Vagina (tissue), 2 donors: ENCODE data around the gene STX10. TPM values are rescaled to one million over a fixed set of nuclear protein-coding genes. Genes with fewer than 3 reads are reported as not detected.

Experiments
- DNase-seq, 2 donors: peaks; one replicate each; pipeline ENCODE4 v3.0.0-alpha.2; 2017; ENCODE audit errors: extremely low spot score in 2 of 2
- H3K27ac ChIP-seq: fragments of 200-600 bp; sonication (generic); one replicate; pipeline ENCODE4 v1.5.1; 2019
- H3K27me3 ChIP-seq: fragments of 200-600 bp; sonication (generic); one replicate; pipeline ENCODE4 v1.5.1; 2019
- H3K36me3 ChIP-seq, 2 donors: fragments of 200-600 bp; sonication (generic); one replicate each; pipeline ENCODE4 v1.5.1; 2017 to 2019
- H3K4me1 ChIP-seq: fragments of 200-600 bp; sonication (generic); one replicate; pipeline ENCODE4 v1.5.1; 2019
- H3K4me3 ChIP-seq, 2 donors: fragments of 200-600 bp; sonication (generic); 1 replicate in 1 of 2; 2 replicates in 1 of 2; pipeline ENCODE4 v1.5.1; 2016 to 2019
- H3K9me3 ChIP-seq: fragments of 200-600 bp; sonication (generic); one replicate; pipeline ENCODE4 v1.5.1; 2019
- POLR2A ChIP-seq, 2 donors: fragments of 450-650 bp; IDR thresholded peaks; one replicate each; pipeline ENCODE4 v1.6.1; 2017; ENCODE audit warnings: antibody characterized with exemption in 2 of 2, mild to moderate bottlenecking in 2 of 2, moderate library complexity in 2 of 2
- POLR2AphosphoS5 ChIP-seq, 2 donors: sonication (generic); formaldehyde crosslinking; IDR thresholded peaks; one replicate each; pipeline ENCODE4 v1.9.0; 2017; ENCODE audit warnings: antibody characterized with exemption in 2 of 2, mild to moderate bottlenecking in 2 of 2, low read depth in 1 of 2; ENCODE audit not compliant: insufficient read depth in 1 of 2
- intact Hi-C: fragments of 100-400 bp; cut with DNase I; formaldehyde crosslinking; loops from one replicate; pipeline ENCODE4 v1.15.1; 2023
- total RNA-seq: library from RNA; depleted of rRNA; stranded (reverse); fragments of >200 nt; gene quantifications from one replicate; pipeline ENCODE4 v1.2.3, GENCODE V29; 2016
- TF ChIP-seq, protein P1 (sequence below), 3 experiments: fragments of 450-650 bp in 2 of 3; fragments of 200-600 bp in 1 of 3; sonication (generic) in 1 of 3; IDR thresholded peaks; one replicate each; pipeline ENCODE4 v1.5.1; 2017 to 2019; ENCODE audit warnings: antibody characterized with exemption in 3 of 3, mild to moderate bottlenecking in 2 of 3, moderate library complexity in 2 of 3

The STX10 gene
- total RNA-seq, 1 donor from 2014 or later = 71.5 TPM

DNA sequence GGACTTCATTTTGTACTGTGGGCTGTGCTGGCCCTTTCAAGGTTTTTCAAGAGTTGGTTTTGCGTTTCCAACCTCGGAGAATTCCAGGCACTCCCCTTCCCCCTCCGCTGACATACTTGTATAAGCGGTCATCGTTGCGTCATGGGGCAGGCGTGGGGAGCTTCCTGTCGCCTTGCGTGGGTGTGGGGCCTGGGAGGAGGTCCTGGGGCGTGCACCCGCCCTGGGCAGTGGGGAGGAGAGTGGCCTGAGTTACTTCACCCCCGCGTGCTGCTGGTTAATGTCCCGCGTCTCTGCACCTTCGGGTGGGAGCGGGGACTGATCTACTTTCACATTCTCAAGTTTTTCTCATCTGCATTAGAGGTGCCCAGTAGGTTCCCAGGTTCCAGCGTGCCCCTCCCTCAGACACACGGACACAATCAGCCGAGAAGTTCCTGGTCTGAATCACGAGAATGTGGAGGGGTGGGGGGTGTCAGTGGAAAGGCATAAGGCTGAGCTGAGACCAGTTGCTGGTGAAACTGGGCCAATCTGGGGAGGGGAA, 4.1 kb upstream of the STX10 start:
- peak overlapping the region; percentile 82 to 84 for H3K4me3 ChIP-seq
- H3K27ac ChIP-seq = peak overlapping the region; percentile 98
- intact Hi-C loops = loop anchor here (5.0 to 10.0 kb wide), 2 partner anchors 52 to 690 kb away; partner anchors contain the start of gene LYL1
- H3K9me3 ChIP-seq = no peaks in the 10 kb centered on the region
- DNase-seq = peak in 1 of 2 donors; percentile 99
- TF ChIP-seq POLR2A (IDR thresholded peaks at IDR 0.05) (peak in 1 of 2 donors; percentile 93), POLR2AphosphoS5 (IDR thresholded peaks at IDR 0.05; ENCODE audit: insufficient read depth in 1 of 2, low read depth in 1 of 2) (peak; percentile 91 to 97)
- TF ChIP-seq, protein P1, sequence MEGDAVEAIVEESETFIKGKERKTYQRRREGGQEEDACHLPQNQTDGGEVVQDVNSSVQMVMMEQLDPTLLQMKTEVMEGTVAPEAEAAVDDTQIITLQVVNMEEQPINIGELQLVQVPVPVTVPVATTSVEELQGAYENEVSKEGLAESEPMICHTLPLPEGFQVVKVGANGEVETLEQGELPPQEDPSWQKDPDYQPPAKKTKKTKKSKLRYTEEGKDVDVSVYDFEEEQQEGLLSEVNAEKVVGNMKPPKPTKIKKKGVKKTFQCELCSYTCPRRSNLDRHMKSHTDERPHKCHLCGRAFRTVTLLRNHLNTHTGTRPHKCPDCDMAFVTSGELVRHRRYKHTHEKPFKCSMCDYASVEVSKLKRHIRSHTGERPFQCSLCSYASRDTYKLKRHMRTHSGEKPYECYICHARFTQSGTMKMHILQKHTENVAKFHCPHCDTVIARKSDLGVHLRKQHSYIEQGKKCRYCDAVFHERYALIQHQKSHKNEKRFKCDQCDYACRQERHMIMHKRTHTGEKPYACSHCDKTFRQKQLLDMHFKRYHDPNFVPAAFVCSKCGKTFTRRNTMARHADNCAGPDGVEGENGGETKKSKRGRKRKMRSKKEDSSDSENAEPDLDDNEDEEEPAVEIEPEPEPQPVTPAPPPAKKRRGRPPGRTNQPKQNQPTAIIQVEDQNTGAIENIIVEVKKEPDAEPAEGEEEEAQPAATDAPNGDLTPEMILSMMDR (IDR thresholded peaks at IDR 0.05) = no peak
- no peaks in the 10 kb centered on the region for H3K36me3 ChIP-seq
- no peaks in the 10 kb centered on the region for H3K27me3 ChIP-seq
- H3K4me1 ChIP-seq = peaks cover 24% of the 10 kb centered on the region

- Histone ChIP-seq H3K4me3 (peak overlapping the region; percentile 82 to 84), H3K27me3 (no peaks in the 10 kb centered on the region), H3K4me1 (peaks cover 30% of the 10 kb centered on the region), H3K36me3 (no peaks in the 10 kb centered on the region), H3K9me3 (no peaks in the 10 kb centered on the region), H3K27ac (peak overlapping the region; percentile 98)
- TF ChIP-seq, protein P1 (IDR thresholded peaks at IDR 0.05) = no peak
- TF ChIP-seq POLR2A (IDR thresholded peaks at IDR 0.05) = no peak
- DNase-seq = no peak
- intact Hi-C loops = loop anchor here (5.0 to 10.0 kb wide), 2 partner anchors 51 to 691 kb away; partner anchors contain the start of gene LYL1
These were observed 3.5 kb upstream of the STX10 start for GRCh38 chr19:13153569-13154240.

GRCh38 chr19:13152974-13153568, 2.9 kb upstream of the STX10 start:
- intact Hi-C loops = loop anchor here (5.0 to 10.0 kb wide), 2 partner anchors 51 to 692 kb away; partner anchors contain the start of gene LYL1
- peak overlapping the region; percentile 98 for H3K27ac ChIP-seq
- TF ChIP-seq, protein P1 (IDR thresholded peaks at IDR 0.05) = peak in 2 of 3 experiments; percentile 9 to 15
- TF ChIP-seq POLR2AphosphoS5 (IDR thresholded peaks at IDR 0.05; ENCODE audit: insufficient read depth in 1 of 2, low read depth in 1 of 2) (peak; percentile 94 to 100), POLR2A (IDR thresholded peaks at IDR 0.05) (peak; percentile 21 to 99)
- no peaks in the 10 kb centered on the region for H3K27me3 ChIP-seq
- H3K4me1 ChIP-seq = peaks cover 34% of the 10 kb centered on the region
- peak overlapping the region; percentile 82 to 84 for H3K4me3 ChIP-seq
- no peaks in the 10 kb centered on the region for H3K36me3 ChIP-seq
- peak in 1 of 2 donors; percentile 98 for DNase-seq
- no peaks in the 10 kb centered on the region for H3K9me3 ChIP-seq

DNA sequence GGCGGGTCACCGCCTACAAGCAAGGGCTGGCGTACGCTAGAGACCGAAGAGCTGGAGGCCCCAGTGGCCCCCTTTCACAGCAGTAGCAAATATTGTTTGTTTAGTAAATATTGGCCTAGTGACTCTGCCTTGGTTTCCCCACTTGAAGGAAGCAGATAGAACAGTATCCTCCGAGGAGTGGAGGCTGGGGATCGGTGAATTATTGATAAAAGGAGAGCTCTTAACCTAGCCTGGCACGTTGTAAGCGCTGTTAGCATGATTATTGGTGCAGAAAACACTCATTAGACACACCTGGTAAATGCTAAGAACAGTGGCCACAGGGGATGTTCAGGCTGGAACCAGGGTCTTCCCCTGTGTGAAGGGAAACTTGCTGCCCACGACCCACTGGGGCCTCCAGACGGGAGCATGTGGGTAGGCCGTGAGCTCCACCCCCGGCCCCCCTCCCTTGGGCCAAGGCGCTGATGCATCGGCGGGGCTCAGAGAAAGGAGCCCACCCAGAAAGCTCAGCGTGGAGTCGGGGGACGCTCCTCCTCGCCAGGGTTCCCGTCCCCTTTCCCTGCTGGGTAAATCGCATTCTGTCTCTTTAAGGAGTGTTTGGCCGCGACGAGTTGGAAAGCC, 2.3 kb upstream of the STX10 start:
- H3K4me3 ChIP-seq = peak overlapping the region; percentile 82 to 84
- H3K36me3 ChIP-seq = no peaks in the 10 kb centered on the region
- no peak for DNase-seq
- H3K27me3 ChIP-seq = no peaks in the 10 kb centered on the region
- no peaks in the 10 kb centered on the region for H3K9me3 ChIP-seq
- H3K27ac ChIP-seq = peak overlapping the region; percentile 98
- peaks cover 34% of the 10 kb centered on the region for H3K4me1 ChIP-seq
- no peak for TF ChIP-seq POLR2AphosphoS5 (IDR thresholded peaks at IDR 0.05; ENCODE audit: insufficient read depth in 1 of 2, low read depth in 1 of 2)
- TF ChIP-seq POLR2A (IDR thresholded peaks at IDR 0.05) = no peak
- TF ChIP-seq, protein P1 (IDR thresholded peaks at IDR 0.05) = no peak
- intact Hi-C loops = loop anchor here (5.0 to 10.0 kb wide), 2 partner anchors 50 to 692 kb away; partner anchors contain the start of gene LYL1
